GM12878 (cell line): ENCODE results near the gene DAPK3. TPM values are rescaled to one million over a fixed set of nuclear protein-coding genes. Genes with fewer than 3 reads are reported as not detected.

Experiments
- ATAC-seq: fragments of 200-7000 bp; cut with Tn5 transposase; 3 replicates; pipeline ENCODE4 v1.9.1; 2020; ENCODE audit warnings: mild to moderate bottlenecking, moderate library complexity
- BruUV-seq: library from RNA; stranded (reverse); fragments of 400-500 nt; replicated peaks from 2 replicates; lab custom pipeline; 2021; lab: Mats Ljungman, UMichigan
- CTCF ChIA-PET: fragments of 300-600 bp; sonication (Branson Sonifier 250); formaldehyde crosslinking; extraction: SDS; loops from one replicate; lab custom pipeline; 2021; ENCODE audit warnings: inconsistent platforms; lab: Yijun Ruan, JAX
- POLR2A ChIA-PET: fragments of 350-600 bp; formaldehyde crosslinking; extraction: SDS; loops from one replicate; lab custom pipeline; 2021; ENCODE audit warnings: inconsistent platforms; lab: Charles Lee
- RAD21 ChIA-PET: fragments of 300-600 bp; sonication (Branson Sonifier 250); formaldehyde crosslinking; loops from one replicate; lab custom pipeline; 2023; ENCODE audit warnings: antibody characterized with exemption; ENCODE audit not compliant: unreplicated experiment; lab: Charles Lee
- SMC1A ChIA-PET: fragments of 300-600 bp; sonication (Branson Sonifier 250); formaldehyde crosslinking; loops from one replicate; lab custom pipeline; 2023; ENCODE audit not compliant: unreplicated experiment, uncharacterized antibody; lab: Charles Lee
- DNase-seq: peaks from one replicate; pipeline ENCODE4 v3.0.0-alpha.2; 2011; ENCODE audit warnings: low read depth, low spot score
- FAIRE-seq: peaks from 3 replicates; lab custom pipeline; 2011; peaks lifted over from hg19 to GRCh38; lab: Jason Lieb, UNC
- H2AFZ ChIP-seq: 2 replicates; pipeline ENCODE4 v1.6.0; 2011; ENCODE audit warnings: low read depth, low read length, control low read depth; ENCODE audit not compliant: control insufficient read depth
- H3K27ac ChIP-seq: 2 replicates; pipeline ENCODE4 v1.5.1; 2011; ENCODE audit warnings: control low read depth; ENCODE audit not compliant: control insufficient read depth, insufficient read depth
- H3K27me3 ChIP-seq, 2 experiments: replicated peaks in 1 of 2; 2 replicates each; pipeline versions ENCODE4 v1.6.0 to v1.6.1; 2011; ENCODE audit warnings: low read length in 1 of 2; ENCODE audit not compliant: control insufficient read depth in 2 of 2, insufficient read depth in 2 of 2
- H3K36me3 ChIP-seq, 2 experiments: 2 replicates each; pipeline ENCODE4 v1.5.1; 2011; ENCODE audit warnings: low read length in 1 of 2; ENCODE audit not compliant: control insufficient read depth in 2 of 2, insufficient read depth in 2 of 2
- H3K4me1 ChIP-seq: 2 replicates; pipeline ENCODE4 v1.6.1; 2011; ENCODE audit warnings: mild to moderate bottlenecking, low read length, moderate library complexity, mixed read lengths; ENCODE audit not compliant: control insufficient read depth, insufficient read depth
- H3K4me2 ChIP-seq: 2 replicates; pipeline ENCODE4 v1.6.0; 2011; ENCODE audit warnings: control low read depth; ENCODE audit not compliant: control insufficient read depth, insufficient read depth
- H3K4me3 ChIP-seq: fragments of 200-600 bp; sonication (generic); 2 replicates; pipeline ENCODE4 v1.5.1; 2016
- H3K79me2 ChIP-seq: 2 replicates; pipeline ENCODE4 v1.6.0; 2011; ENCODE audit warnings: low read length; ENCODE audit not compliant: control insufficient read depth, insufficient read depth
- H3K9ac ChIP-seq: 2 replicates; pipeline ENCODE4 v1.8.0; 2011; ENCODE audit warnings: low read length, control low read depth, mixed read lengths; ENCODE audit not compliant: control insufficient read depth, insufficient read depth
- H3K9me3 ChIP-seq: replicated peaks from 3 replicates; pipeline ENCODE4 v1.5.1; 2011; ENCODE audit warnings: mild to moderate bottlenecking, low read length; ENCODE audit not compliant: control insufficient read depth, insufficient read depth
- H4K20me1 ChIP-seq: 2 replicates; pipeline ENCODE4 v1.6.0; 2011; ENCODE audit not compliant: control insufficient read depth, insufficient read depth
- ASH2L ChIP-seq: fragments of 300-600, 200-600 bp; sonication (generic); IDR thresholded peaks from 2 replicates; pipeline ENCODE4 v1.6.1; 2017; ENCODE audit warnings: low read depth, mild to moderate bottlenecking, borderline replicate concordance
- ATF7 ChIP-seq: fragments of 450-650 bp; IDR thresholded peaks from 2 replicates; pipeline ENCODE4 v1.6.1; 2016; ENCODE audit warnings: low read depth, mild to moderate bottlenecking
- IRF4 ChIP-seq: IDR thresholded peaks from 2 replicates; pipeline ENCODE4 v1.6.1; 2011; ENCODE audit warnings: low read depth, low read length
- NFIC ChIP-seq: IDR thresholded peaks from 2 replicates; pipeline ENCODE4 v1.6.1; 2012; ENCODE audit warnings: low read depth, mild to moderate bottlenecking, inconsistent platforms, low read length, moderate library complexity
- PBX3 ChIP-seq: IDR thresholded peaks from 2 replicates; pipeline ENCODE4 v1.6.1; 2011; ENCODE audit warnings: mild to moderate bottlenecking, low read depth, low read length, moderate library complexity; ENCODE audit not compliant: insufficient replicate concordance
- REST ChIP-seq: IDR thresholded peaks from 2 replicates; pipeline ENCODE4 v1.6.1; 2012; ENCODE audit warnings: mild to moderate bottlenecking, low read depth, low read length
- RFX5 ChIP-seq: IDR thresholded peaks from 2 replicates; pipeline ENCODE4 v1.6.1; 2011; ENCODE audit warnings: low read depth, low read length, improper control_type of control experiment
- ZNF384 ChIP-seq: IDR thresholded peaks from 2 replicates; pipeline ENCODE4 v1.6.1; 2012; ENCODE audit warnings: low read depth, mild to moderate bottlenecking, low read length, improper control_type of control experiment, borderline replicate concordance
- ZNF687 ChIP-seq: fragments of 450-650 bp; IDR thresholded peaks from 2 replicates; pipeline ENCODE4 v1.6.1; 2017; ENCODE audit warnings: mild to moderate bottlenecking, moderate library complexity
- WGBS: methylation state at CpG from one replicate; pipeline ENCODE4 v1.1.6; 2016; ENCODE audit warnings: low lambda C conversion rate; ENCODE audit not compliant: insufficient replicate concordance, insufficient coverage; ENCODE audit errors: missing lambda C conversion rate; 5-methylcytosine and 5-hydroxymethylcytosine counted together
- in situ Hi-C: fragments of 300-500 bp; cut with MboI; formaldehyde crosslinking; loops from 9 replicates; pipeline ENCODE4 v1.14.3; 2018; ENCODE audit warnings: mixed read lengths
- intact Hi-C: fragments of 100-400 bp; cut with micrococcal nuclease; formaldehyde crosslinking; loops from one replicate; pipeline ENCODE4 v1.14.2; 2022; ENCODE audit not compliant: unreplicated experiment
- polyA plus RNA-seq, 11 experiments: library from polyadenylated mRNA; depleted of rRNA in 4 of 11; unstranded in 6 of 11; stranded (reverse) in 5 of 11; fragments of >200 nt; fragmentation: Nextera tagmentation in 4 of 11; fragmentation: Illumina TruSeq in 1 of 11; extraction: Ambion mirVana in 4 of 11; extraction: Trizol in 1 of 11; gene quantifications; 1 replicate in 1 of 11; 2 replicates in 10 of 11; pipeline versions ENCODE4 v1.2.1 to v1.2.3, GENCODE V29; 2011 to 2016; ENCODE audit warnings: inconsistent platforms in 2 of 11, missing spikeins in 2 of 11, low read depth in 1 of 11
- total RNA-seq, 4 experiments: library from RNA; depleted of rRNA in 3 of 4; stranded (reverse); fragments of >200 nt in 3 of 4; fragmentation: Illumina TruSeq in 1 of 4; extraction: Trizol in 1 of 4; gene quantifications; 2 replicates each; pipeline versions ENCODE4 v1.2.1 to v1.2.3, GENCODE V29; 2013 to 2021

The DAPK3 gene
- total and polyA plus RNA-seq, 10 of the 15 experiments (the other 5 are each of a cell fraction or from before 2014, with no cell fraction given), result 0.13 to 46.4 (median 24.8) TPM

GRCh38 chr19:3986260-3987041, 15.6 kb upstream of the DAPK3 start:
- intact Hi-C loops (loop anchor here (1.0 to 5.0 kb wide), 6 partner anchors 81 to 416 kb away; partner anchors contain the start of genes CHAF1A, MAP2K2, SH3GL1 and ZBTB7A), in situ Hi-C loops (loop anchor here (5.0 kb wide), 1 partner anchor 196 kb away; the partner anchor contains the start of genes ANKRD24 and SIRT6)
- no TSS peak for BruUV-seq
- Histone ChIP-seq H3K36me3 (peaks cover 24 to 27% of the 10 kb centered on the region in 2 experiments), H3K27me3 (no peaks in the 10 kb centered on the region), H3K9me3 (no peaks in the 10 kb centered on the region), H3K9ac (peak overlapping the region; percentile 60; the same call in 1 of the 2 replicates), H3K4me3 (peak overlapping the region; percentile 97), H4K20me1 (peaks cover 25% of the 10 kb centered on the region), H3K4me1 (peaks cover 21% of the 10 kb centered on the region), H3K4me2 (peak overlapping the region; percentile 99), H3K79me2 (peaks cover 40% of the 10 kb centered on the region), H2AFZ (peak overlapping the region; percentile 76), H3K27ac (peak overlapping the region; percentile 64)
- FAIRE-seq, result peak; percentile 77
- ATAC-seq, result peak; percentile 57
- ChIA-PET SMC1A (interaction anchor here (1.0 to 1.8 kb wide), 13 partner anchors 10 to 225 kb away, joined by 3 to 9 read pairs (median 5); partner anchors contain the start of genes APBA3 and DAPK3), POLR2A (interaction anchor here (0.8 to 2.0 kb wide), 10 partner anchors 15 to 246 kb away, joined by 3 to 12 read pairs (median 6); partner anchors contain the start of genes CREB3L3 and DAPK3), RAD21 (interaction anchor here (0.6 to 1.6 kb wide), 10 partner anchors 9 to 802 kb away, joined by 3 to 13 read pairs (median 4); partner anchors contain the start of gene DAPK3), CTCF (interaction anchor here (0.8 to 4.8 kb wide), 18 partner anchors 14 to 243 kb away, joined by 3 to 66 read pairs (median 6); partner anchors contain the start of genes CREB3L3, DAPK3, EBI3 and MRPL54)
- WGBS, result 2% methylated on average over 21 of the region's 21 CpGs
- DNase-seq, result peak; percentile 56
- TF ChIP-seq RFX5 (no peak), PBX3 (no peak), NFIC (no peak), REST (no peak), ATF7 (no peak), ZNF384 (0 out of 2 replicates have a peak, but pooled peaks have one; percentile 28), ASH2L (no peak), ZNF687 (no peak), IRF4 (no peak)
